IPS DF 6.9 (cell line): Measurements from ENCODE around the gene MZT2A.
"Not testable (repeated sequence)": the region's sequence is repeated elsewhere in the genome, so short reads cannot be mapped to it uniquely, and the experiment has no call there.

ENCODE experiments used
- DNase-seq: peaks from one replicate; pipeline ENCODE4 v3.0.0-alpha.2; 2013; ENCODE audit warnings: low read depth, low spot score
- H3K27ac ChIP-seq: one replicate; pipeline ENCODE4 v1.5.1; 2013; ENCODE audit warnings: low read length, control low read depth
- H3K27me3 ChIP-seq: 2 replicates; pipeline ENCODE4 v1.6.1; 2013; ENCODE audit warnings: mild to moderate bottlenecking, low read length; ENCODE audit not compliant: control insufficient read depth, insufficient read depth
- H3K36me3 ChIP-seq: 2 replicates; pipeline ENCODE4 v1.6.1; 2013; ENCODE audit warnings: low read length; ENCODE audit not compliant: control insufficient read depth, insufficient read depth
- H3K4me1 ChIP-seq: 2 replicates; pipeline ENCODE4 v1.6.1; 2013; ENCODE audit warnings: low read length; ENCODE audit not compliant: control insufficient read depth, insufficient read depth
- H3K4me3 ChIP-seq: 2 replicates; pipeline ENCODE4 v1.5.1; 2013; ENCODE audit warnings: mild to moderate bottlenecking, low read length
- H3K9me3 ChIP-seq: 2 replicates; pipeline ENCODE4 v1.6.1; 2013; ENCODE audit warnings: low read length, inconsistent platforms; ENCODE audit not compliant: control insufficient read depth, insufficient read depth
- WGBS: extraction: QIAGEN DNeasy Blood & Tissue Kit; methylation state at CpG from one replicate; pipeline ENCODE4 v1.1.7; 2013; ENCODE audit warnings: mixed read lengths, missing lambda C conversion rate; ENCODE audit not compliant: insufficient read length, insufficient coverage; 5-methylcytosine and 5-hydroxymethylcytosine counted together

Gene MZT2A

DNA sequence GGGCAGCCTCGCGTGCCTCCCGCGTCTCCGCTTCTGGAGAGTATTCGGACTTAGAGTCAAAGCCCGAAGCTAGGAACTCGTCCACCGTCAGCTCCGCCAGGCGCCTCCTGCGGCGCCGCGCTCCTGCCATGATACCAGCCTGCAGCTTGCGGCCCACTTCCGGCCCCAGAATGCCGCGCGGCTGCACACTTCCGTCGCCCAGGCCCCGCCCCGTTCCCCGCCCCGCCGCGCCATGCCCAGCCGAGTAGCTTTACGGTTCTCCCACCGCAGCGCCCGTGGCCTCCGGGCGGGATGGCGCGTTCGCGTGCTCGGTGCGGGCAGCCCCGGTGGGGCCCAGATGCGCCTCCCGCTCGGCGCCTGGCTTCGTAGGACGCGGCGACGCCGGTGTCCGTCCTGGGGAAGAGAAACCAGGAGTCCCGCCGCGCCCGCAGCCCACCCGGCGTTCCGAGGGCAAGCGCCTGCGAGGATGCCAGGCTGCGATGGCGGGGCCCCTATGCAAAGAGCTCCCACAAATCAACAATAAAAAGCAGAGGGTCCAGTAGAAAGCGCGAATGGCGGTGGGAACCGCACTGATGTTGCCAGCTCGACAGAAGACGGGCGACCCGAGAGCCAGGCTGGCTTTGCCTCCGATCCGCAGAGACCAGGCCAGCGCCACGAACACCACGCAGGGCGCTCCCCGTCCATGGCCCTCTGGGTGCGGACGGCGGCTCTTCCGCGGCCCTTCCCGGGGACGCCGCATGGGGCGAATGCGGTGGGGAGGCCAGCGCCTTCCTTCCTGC is 47.3 kb downstream of the MZT2A start:
- not testable (repeated sequence) for H3K36me3 ChIP-seq, DNase-seq, H3K4me3 ChIP-seq, H3K27ac ChIP-seq, H3K27me3 ChIP-seq, H3K4me1 ChIP-seq, H3K9me3 ChIP-seq
- WGBS = no CpG with 5 or more reads among the region's 90 CpGs

DNA sequence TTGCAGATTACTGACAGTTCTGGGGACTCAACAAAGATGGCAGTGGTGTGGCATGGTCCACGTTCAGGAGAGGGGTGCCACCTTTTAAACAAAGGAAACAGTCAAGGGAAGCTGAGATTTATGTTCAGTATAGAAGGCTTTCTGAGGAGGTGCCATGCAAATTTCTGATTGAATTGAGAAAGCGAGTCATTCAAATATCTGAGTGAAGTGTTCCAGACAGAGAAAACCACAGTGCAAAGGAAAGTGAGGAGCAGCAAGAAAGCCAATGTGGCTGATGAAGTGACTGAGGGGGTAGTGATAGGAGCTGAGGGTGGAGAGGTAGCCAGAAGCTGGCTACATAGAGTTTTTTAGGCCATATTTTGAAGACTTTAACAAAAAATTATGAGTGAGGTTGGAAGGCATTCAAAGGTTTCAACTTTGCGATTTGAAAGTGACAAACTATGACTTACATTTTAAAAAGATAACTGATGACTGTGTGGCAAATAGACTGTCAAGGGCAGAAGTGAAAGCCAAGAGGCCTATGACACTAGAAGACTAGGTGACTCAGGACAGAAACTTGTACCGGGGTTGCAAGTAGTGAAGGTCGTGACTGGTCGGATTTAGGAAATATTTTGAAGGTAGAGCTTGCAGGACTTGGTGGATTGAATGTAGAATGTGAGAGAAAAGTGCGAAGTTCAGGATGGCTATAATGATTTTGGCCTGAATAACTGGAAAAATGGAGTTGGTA is 51.3 kb downstream of the MZT2A start:
- WGBS = no CpG with 5 or more reads among the region's 7 CpGs
- not testable (repeated sequence) for H3K27me3 ChIP-seq, H3K4me3 ChIP-seq, H3K9me3 ChIP-seq, H3K27ac ChIP-seq, H3K4me1 ChIP-seq, H3K36me3 ChIP-seq, DNase-seq
